ENCODE measurements around the gene FNDC5. TPM values are rescaled to one million over a fixed set of nuclear protein-coding genes. Genes with fewer than 3 reads are reported as not detected.

Gene FNDC5
- polyA plus RNA-seq, 1 donor (not counting 4 experiments of a cell fraction or from before 2014, with no cell fraction given), result not detected

GRCh38 chr1:32825181-32825580 is 45.5 kb downstream of the FNDC5 start:
- H3K36me3 ChIP-seq (ENCODE audit: control insufficient read depth in 2 of 2, extremely low read depth in 1 of 2, insufficient read depth in 2 of 2, low read length in 2 of 2), result peaks cover 7 to 22% of the 10 kb centered on the region in 2 experiments
- H3K79me2 ChIP-seq (ENCODE audit: control insufficient read depth, insufficient read depth, low read length), result peaks cover 22% of the 10 kb centered on the region
- no peak for FAIRE-seq
- H3K4me3 ChIP-seq (ENCODE audit: control insufficient read depth in 2 of 3, extremely low read depth in 1 of 3, insufficient read depth in 2 of 3, low read depth in 1 of 3, low read length in 3 of 3), result no peak overlapping the region
- no peak for TF ChIP-seq EZH2 (IDR thresholded peaks at IDR 0.05; ENCODE audit: low read length)
- TF ChIP-seq CTCF (optimal IDR thresholded peaks at IDR 0.05 in 1 of 3, IDR thresholded peaks at IDR 0.05 in 1 of 3, conservative IDR thresholded peaks at IDR 0.05 in 1 of 3; ENCODE audit: extremely low read depth in 1 of 3, insufficient read depth in 2 of 3, low read length in 3 of 3), result no peak
- H3K9me1 ChIP-seq (ENCODE audit: control insufficient read depth, extremely low read depth, insufficient read depth, low read length), result no peaks in the 10 kb centered on the region
- H3K4me1 ChIP-seq (ENCODE audit: control insufficient read depth, extremely low read depth, insufficient read depth, low read length), result no peaks in the 10 kb centered on the region
- no peak overlapping the region for H3K9ac ChIP-seq (ENCODE audit: control insufficient read depth, extremely low read depth, insufficient read depth, low read length)
- H3K4me2 ChIP-seq (ENCODE audit: control insufficient read depth, extremely low read depth, insufficient read depth, low read depth, low read length), result no peak overlapping the region
- H3K27ac ChIP-seq (ENCODE audit: control insufficient read depth, insufficient read depth, low read length), result no peak overlapping the region
- no peaks in the 10 kb centered on the region for H4K20me1 ChIP-seq (ENCODE audit: control insufficient read depth, extremely low read depth, insufficient read depth, low read length)
- no peak for DNase-seq (ENCODE audit: low read depth, low spot score)
- no peaks in the 10 kb centered on the region for H3K9me3 ChIP-seq (ENCODE audit: control insufficient read depth, low read depth, low read length)
- H3K27me3 ChIP-seq (ENCODE audit: control insufficient read depth, extremely low read depth, insufficient read depth, low read length), result no peaks in the 10 kb centered on the region
- dilution Hi-C loops (cut with MboI; ENCODE audit: extremely low pct_ligation_motif_present, low sequenced_read_pairs), result no loop called here
- no peak overlapping the region for H2AFZ ChIP-seq (ENCODE audit: control insufficient read depth, low read length)

GRCh38 chr1:32818804-32819541 is 51.7 kb downstream of the FNDC5 start:
- dilution Hi-C loops (cut with MboI; ENCODE audit: extremely low pct_ligation_motif_present, low sequenced_read_pairs), result no loop called here
- Histone ChIP-seq H4K20me1 (ENCODE audit: control insufficient read depth, extremely low read depth, insufficient read depth, low read length) (peaks cover 2% of the 10 kb centered on the region), H3K79me2 (ENCODE audit: control insufficient read depth, insufficient read depth, low read length) (peaks cover 74% of the 10 kb centered on the region), H2AFZ (ENCODE audit: control insufficient read depth, low read length) (no peak overlapping the region), H3K36me3 (ENCODE audit: control insufficient read depth in 2 of 2, extremely low read depth in 1 of 2, insufficient read depth in 2 of 2, low read length in 2 of 2) (peaks cover 0 to 13% of the 10 kb centered on the region in 2 experiments), H3K4me1 (ENCODE audit: control insufficient read depth, extremely low read depth, insufficient read depth, low read length) (peaks cover 24% of the 10 kb centered on the region), H3K9me3 (ENCODE audit: control insufficient read depth, low read depth, low read length) (no peaks in the 10 kb centered on the region), H3K27me3 (ENCODE audit: control insufficient read depth, extremely low read depth, insufficient read depth, low read length) (no peaks in the 10 kb centered on the region), H3K4me3 (ENCODE audit: control insufficient read depth in 2 of 3, extremely low read depth in 1 of 3, insufficient read depth in 2 of 3, low read depth in 1 of 3, low read length in 3 of 3) (peak overlapping the region; percentile 69 to 93 (median 81)), H3K9me1 (ENCODE audit: control insufficient read depth, extremely low read depth, insufficient read depth, low read length) (peaks cover 2% of the 10 kb centered on the region), H3K9ac (ENCODE audit: control insufficient read depth, extremely low read depth, insufficient read depth, low read length) (peak overlapping the region; percentile 99), H3K4me2 (ENCODE audit: control insufficient read depth, extremely low read depth, insufficient read depth, low read depth, low read length) (peak overlapping the region; percentile 97), H3K27ac (ENCODE audit: control insufficient read depth, insufficient read depth, low read length) (peak overlapping the region; percentile 73)
- TF ChIP-seq EZH2 (IDR thresholded peaks at IDR 0.05; ENCODE audit: low read length) (no peak), CTCF (optimal IDR thresholded peaks at IDR 0.05 in 1 of 3, IDR thresholded peaks at IDR 0.05 in 1 of 3, conservative IDR thresholded peaks at IDR 0.05 in 1 of 3; ENCODE audit: extremely low read depth in 1 of 3, insufficient read depth in 2 of 3, low read length in 3 of 3) (no peak)
- DNase-seq (ENCODE audit: low read depth, low spot score) (no peak), FAIRE-seq (no peak)

Measured in keratinocyte (primary cell).